Fibroblast of skin of left biceps (primary cell): ENCODE measurements around the gene PLCB4.
A peak's percentile ranks its signal among the peaks of the same experiment; 100 is the strongest.

Source experiments
- DNase-seq, 2 experiments: peaks; one replicate each; pipeline ENCODE4 v3.0.0-alpha.2; 2013; ENCODE audit warnings: low read depth in 2 of 2

The PLCB4 gene

GRCh38 chr20:9177278-9177677, 108.4 kb downstream of the PLCB4 start:
- DNase-seq: no peak

GRCh38 chr20:9179193-9179802, 110.4 kb downstream of the PLCB4 start:
- no peak for DNase-seq

- DNase-seq: no peak
These were observed 111.0 kb downstream of the PLCB4 start for GRCh38 chr20:9179867-9180266.

GRCh38 chr20:9180481-9181257, 111.8 kb downstream of the PLCB4 start:
- DNase-seq: no peak

- peak in 1 of 2 experiments; percentile 12 for DNase-seq
These were observed 116.6 kb downstream of the PLCB4 start for GRCh38 chr20:9185511-9185910.

- no peak for DNase-seq
These were observed 117.5 kb downstream of the PLCB4 start for GRCh38 chr20:9186396-9186795.

GRCh38 chr20:9195031-9195430, 126.1 kb downstream of the PLCB4 start:
- DNase-seq: no peak

GRCh38 chr20:9196110-9196509, 127.2 kb downstream of the PLCB4 start:
- no peak for DNase-seq

- no peak for DNase-seq
These were observed 129.6 kb downstream of the PLCB4 start for GRCh38 chr20:9198460-9198859.

GRCh38 chr20:9200196-9200595, 131.3 kb downstream of the PLCB4 start:
- peak; percentile 47 to 49 for DNase-seq

GRCh38 chr20:9200620-9201019, 131.7 kb downstream of the PLCB4 start:
- DNase-seq: peak; percentile 42 to 53

- no peak for DNase-seq
These were observed 133.7 kb downstream of the PLCB4 start for GRCh38 chr20:9202420-9203080.

- no peak for DNase-seq
These were observed 134.2 kb downstream of the PLCB4 start for GRCh38 chr20:9203081-9203447.

- no peak for DNase-seq
These were observed 136.1 kb downstream of the PLCB4 start for GRCh38 chr20:9204979-9205378.

GRCh38 chr20:9206486-9206885, 137.6 kb downstream of the PLCB4 start:
- no peak for DNase-seq

- no peak for DNase-seq
These were observed 138.4 kb downstream of the PLCB4 start for GRCh38 chr20:9207253-9207652.

GRCh38 chr20:9210356-9210755, 141.5 kb downstream of the PLCB4 start:
- no peak for DNase-seq

- no peak for DNase-seq
These were observed 142.3 kb downstream of the PLCB4 start for GRCh38 chr20:9211016-9211760.

GRCh38 chr20:9212735-9213134, 143.8 kb downstream of the PLCB4 start:
- no peak for DNase-seq

GRCh38 chr20:9214685-9215084, 145.8 kb downstream of the PLCB4 start:
- DNase-seq: peak; percentile 89 to 91

- no peak for DNase-seq
These were observed 146.7 kb downstream of the PLCB4 start for GRCh38 chr20:9215539-9215938.

GRCh38 chr20:9218531-9218961, 149.7 kb downstream of the PLCB4 start:
- peak; percentile 59 to 67 for DNase-seq
